Ramos (cell line): ENCODE measurements around the gene LAMC3.

Experiments
- in situ Hi-C: fragments of 300-500 bp; cut with MboI; formaldehyde crosslinking; loops from one replicate; pipeline ENCODE4 v1.14.3; 2022; ENCODE audit warnings: low sequenced_read_pairs; ENCODE audit not compliant: unreplicated experiment

LAMC3 gene

DNA sequence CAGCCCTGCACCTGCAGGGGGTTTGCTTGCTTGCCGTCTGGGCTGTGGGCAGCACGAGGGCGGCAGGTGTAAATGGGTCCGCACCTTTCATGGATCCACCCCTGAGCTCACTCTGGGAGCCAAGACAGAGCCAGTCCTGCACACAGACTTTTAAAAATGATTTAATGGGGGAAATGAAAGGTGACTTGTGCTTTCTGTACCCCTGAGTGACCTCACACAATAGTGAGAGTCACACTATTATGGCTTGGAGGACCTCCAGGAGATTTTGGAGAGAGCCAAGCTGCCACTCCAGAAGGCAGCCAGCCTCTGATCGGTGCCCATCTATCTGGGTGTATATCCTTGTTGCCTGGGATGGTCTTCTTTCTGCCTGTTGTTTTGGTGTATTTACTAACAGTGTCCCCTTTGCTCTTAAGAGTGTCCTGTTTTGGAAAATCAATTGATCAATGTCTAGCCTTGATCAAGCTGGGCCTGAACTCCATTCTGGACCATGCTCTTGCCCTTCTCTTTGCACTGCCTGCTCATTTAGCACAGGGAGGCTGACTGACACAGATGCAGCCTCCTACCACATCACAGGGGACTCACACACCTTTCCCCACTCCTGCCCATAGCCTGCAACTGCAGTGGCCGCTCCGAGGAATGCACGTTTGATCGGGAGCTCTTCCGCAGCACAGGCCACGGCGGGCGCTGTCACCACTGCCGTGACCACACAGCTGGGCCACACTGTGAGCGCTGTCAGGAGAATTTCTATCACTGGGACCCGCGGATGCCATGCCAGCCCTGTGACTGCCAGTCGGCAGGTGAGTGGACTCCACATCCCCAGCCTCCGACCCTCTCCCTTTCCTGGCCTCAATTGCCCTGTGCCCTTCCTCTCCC lies 29.5 kb downstream of the LAMC3 start:
- in situ Hi-C loops = no loop called here

DNA sequence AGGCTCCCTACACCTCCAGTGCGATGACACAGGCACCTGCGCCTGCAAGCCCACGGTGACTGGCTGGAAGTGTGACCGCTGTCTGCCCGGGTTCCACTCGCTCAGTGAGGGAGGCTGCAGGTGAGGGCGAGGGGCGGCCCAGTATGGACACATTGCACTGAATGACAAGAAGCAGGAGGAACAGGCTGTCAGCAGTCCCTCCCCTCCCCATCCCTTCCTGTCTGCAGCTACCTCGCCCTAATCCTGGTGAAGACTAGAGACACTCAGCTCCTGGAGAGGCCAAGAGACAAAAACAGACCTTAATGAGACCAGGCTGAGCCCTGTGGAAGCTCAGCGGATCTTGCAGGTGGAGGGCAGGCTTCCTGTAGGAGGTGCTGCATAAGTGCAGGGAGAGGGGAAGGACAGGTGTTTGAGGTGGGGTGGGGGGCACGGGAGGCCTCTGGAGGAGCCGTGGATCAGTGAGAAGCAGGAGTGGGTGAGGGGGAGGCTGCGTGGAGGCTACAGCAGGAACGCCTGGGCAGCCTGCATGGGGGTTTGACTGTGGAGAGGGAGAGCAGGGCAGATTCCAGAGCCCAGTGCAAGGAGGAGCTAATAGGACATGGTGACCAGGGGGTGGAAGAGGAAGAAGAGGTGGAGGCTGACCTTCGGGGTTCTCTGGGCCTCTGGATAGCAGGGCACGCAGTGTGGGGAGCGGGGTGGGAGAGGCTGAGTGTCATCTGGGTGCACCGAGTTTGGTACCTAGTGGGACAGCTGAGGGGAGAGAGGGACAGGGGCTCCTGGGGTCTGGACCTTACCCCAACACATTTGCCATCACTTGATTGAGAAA lies 30.4 kb downstream of the LAMC3 start:
- in situ Hi-C loops = no loop called here

- in situ Hi-C loops = no loop called here
Observed at GRCh38 chr9:131042666-131043065, 33.7 kb downstream of the LAMC3 start.

GRCh38 chr9:131043087-131043486 lies 34.1 kb downstream of the LAMC3 start:
- in situ Hi-C loops = no loop called here

- in situ Hi-C loops = no loop called here
Observed at GRCh38 chr9:131043646-131044045, 34.7 kb downstream of the LAMC3 start.

DNA sequence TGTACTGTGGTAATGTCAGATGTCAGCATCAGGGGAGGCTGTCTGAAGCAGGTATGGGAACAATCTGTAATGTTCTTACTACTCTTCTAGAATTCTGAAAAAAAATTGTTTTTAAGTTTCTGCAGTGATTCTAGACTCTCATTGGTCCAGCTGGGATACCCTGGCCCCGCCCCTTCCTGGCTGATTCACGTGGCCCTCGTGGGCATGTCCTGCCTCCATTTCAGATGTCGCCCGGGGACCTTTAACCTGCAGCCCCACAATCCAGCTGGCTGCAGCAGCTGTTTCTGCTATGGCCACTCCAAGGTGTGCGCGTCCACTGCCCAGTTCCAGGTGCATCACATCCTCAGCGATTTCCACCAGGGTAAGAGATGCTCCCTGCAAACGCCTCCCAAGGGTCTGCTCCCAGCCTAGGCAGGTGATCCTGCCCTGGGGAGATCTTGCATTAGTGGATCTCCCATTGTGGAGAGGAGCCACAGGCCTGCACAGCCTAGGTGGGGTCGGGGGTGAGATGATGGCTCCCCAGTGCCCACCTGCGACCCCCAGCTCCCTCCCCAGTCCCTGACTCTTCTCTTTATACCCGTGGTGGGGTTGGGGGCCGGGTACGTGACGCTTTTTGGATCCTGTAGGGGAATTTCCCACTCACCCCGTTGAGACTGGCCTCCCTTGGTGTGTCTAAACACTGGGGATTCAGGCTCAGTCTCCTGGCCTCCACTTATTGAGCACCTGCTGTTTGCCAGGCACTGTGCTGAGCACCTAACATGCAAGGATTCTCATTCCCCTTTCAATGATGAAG lies 36.5 kb downstream of the LAMC3 start:
- in situ Hi-C loops = no loop called here

- in situ Hi-C loops = no loop called here
Observed at GRCh38 chr9:131046093-131046380, 37.1 kb downstream of the LAMC3 start.

DNA sequence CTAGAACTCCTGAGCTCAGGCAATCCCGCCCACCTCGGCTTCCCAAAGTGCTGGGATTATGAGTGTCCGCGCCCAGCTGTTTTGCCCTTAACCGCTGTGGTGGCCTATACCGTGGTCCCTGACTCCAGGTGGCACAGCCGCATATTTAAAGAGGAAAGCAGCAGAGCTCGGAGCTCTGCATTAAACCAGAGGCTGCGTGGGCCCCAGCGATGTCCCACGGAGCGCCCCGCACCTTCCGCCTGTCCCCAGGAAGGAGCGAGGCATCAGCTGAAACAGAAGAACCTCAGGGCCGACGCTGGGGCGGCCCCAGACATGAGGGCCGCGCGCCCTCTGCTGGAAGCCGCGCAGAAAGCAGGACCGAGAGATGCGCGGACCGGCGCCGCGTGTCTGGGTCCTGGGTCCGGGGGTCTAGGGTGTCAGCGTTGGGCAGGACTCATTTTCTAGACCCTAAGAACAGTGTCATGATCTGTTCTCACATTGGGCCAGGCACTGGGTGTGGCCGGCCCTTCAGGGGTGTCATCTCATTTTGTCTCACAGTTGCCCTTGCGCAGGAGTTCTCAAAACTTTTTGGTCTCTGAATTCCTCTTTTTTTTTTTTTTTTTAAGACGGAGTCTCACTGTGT lies 37.7 kb downstream of the LAMC3 start:
- in situ Hi-C loops = no loop called here

GRCh38 chr9:131048332-131048731 lies 39.4 kb downstream of the LAMC3 start:
- in situ Hi-C loops = no loop called here

DNA sequence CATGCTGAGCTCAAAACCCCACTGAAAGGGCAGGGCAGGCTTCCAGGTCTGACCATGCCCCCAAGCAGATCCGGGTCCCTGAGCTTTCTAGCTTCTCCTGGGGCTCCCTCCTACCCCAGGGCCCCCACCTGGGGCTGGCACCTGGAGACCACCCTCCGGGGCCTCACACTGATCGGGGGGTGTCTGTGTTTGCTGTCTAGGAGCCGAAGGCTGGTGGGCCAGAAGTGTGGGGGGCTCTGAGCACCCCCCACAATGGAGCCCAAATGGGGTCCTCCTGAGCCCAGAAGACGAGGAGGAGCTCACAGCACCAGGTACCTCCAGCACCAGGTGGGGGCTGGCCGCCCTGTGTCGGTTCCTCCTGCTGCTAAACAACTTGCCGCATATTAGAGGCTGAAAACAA lies 39.8 kb downstream of the LAMC3 start:
- in situ Hi-C loops = no loop called here

- in situ Hi-C loops = no loop called here
Observed at GRCh38 chr9:131049829-131050715, 41.1 kb downstream of the LAMC3 start.

- in situ Hi-C loops = no loop called here
Observed at GRCh38 chr9:131050831-131051230, 41.9 kb downstream of the LAMC3 start.

- in situ Hi-C loops = no loop called here
Observed at GRCh38 chr9:131051592-131052517, 42.9 kb downstream of the LAMC3 start.

DNA sequence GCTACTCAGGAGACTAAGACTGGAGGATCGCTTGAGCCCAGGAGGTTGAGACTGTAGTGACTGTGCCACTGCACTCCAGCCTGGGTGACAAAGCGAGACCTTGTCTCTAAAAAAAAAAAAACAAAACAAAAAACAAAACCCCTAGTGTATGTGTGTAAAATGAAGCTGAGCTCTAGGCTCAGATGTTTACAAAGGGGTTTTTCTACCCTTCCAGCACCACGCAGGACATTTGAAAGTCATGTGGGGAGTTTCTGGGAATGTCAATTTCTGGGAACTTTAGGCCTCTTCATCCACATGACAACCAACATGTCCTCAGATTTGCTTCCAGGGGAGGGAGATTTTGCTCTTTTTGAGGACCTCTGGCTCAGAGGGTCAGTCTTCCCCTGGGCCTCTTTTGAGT lies 44.9 kb downstream of the LAMC3 start:
- in situ Hi-C loops = no loop called here

DNA sequence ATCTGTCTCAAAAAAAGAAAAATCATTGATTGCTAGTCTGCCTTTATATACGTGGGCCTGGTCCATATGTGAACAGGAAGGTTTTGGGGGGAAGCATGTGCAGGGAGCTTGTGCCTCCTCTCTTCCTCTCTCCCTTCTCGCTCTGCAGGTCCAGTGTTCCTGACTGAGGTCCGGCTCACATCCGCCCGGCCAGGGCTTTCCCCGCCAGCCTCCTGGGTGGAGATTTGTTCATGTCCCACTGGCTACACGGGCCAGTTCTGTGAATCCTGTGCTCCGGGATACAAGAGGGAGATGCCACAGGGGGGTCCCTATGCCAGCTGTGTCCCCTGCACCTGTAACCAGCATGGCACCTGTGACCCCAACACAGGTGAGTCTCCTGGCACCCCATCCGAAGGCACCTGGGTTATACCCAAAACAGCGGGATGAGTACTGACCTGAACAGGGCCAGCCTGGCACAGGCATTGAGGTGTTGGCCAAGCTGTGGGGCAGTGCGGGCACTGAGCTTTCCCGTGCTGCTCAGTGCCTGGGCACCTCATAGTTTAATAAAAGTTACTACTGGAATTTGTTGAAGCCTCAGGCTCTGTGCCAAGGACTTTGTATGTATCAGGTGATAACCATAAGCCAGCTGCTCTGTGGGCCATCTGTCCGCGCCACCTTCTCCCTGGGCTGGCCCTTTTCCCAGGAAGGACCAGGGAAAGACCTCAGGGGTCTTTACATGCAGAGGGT lies 48.0 kb downstream of the LAMC3 start:
- in situ Hi-C loops = loop anchor here (5.0 kb wide), 1 partner anchor 280 kb away; no protein-coding TSS in a partner anchor

- in situ Hi-C loops = no loop called here
Observed at GRCh38 chr9:131060900-131061630, 52.1 kb downstream of the LAMC3 start.

GRCh38 chr9:131062969-131063368 lies 54.0 kb downstream of the LAMC3 start:
- in situ Hi-C loops = no loop called here
